HG03095 (cell line): Measurements from ENCODE around the gene ZPBP.

Experiments
- ATAC-seq: cut with Tn5 transposase; IDR thresholded peaks from one replicate; pipeline ENCODE4 v1.9.1; 2021; ENCODE audit warnings: moderate library complexity; ENCODE audit not compliant: unreplicated experiment

The ZPBP gene

GRCh38 chr7:50092579-50093491, at the start of gene ZPBP:
Gene ZPBP, minus strand, starts transcription at chr7:50093246. Its CDS starts 52 bp downstream, at chr7:50093194.
- peak; percentile 69 for ATAC-seq

GRCh38 chr7:50142425-50143017, 49.5 kb upstream of the ZPBP start:
- ATAC-seq = no peak

- no peak for ATAC-seq
Measured at GRCh38 chr7:50141854-50142253, 48.8 kb upstream of the ZPBP start.

- no peak for ATAC-seq
Measured at GRCh38 chr7:50141131-50141530, 48.1 kb upstream of the ZPBP start.

GRCh38 chr7:50140688-50141087, 47.6 kb upstream of the ZPBP start:
- no peak for ATAC-seq

GRCh38 chr7:50138101-50138500, 45.1 kb upstream of the ZPBP start:
- ATAC-seq = no peak

GRCh38 chr7:50125766-50126165, 32.7 kb upstream of the ZPBP start:
- ATAC-seq = no peak

GRCh38 chr7:50121286-50121685, 28.2 kb upstream of the ZPBP start:
- peak; percentile 85 for ATAC-seq

GRCh38 chr7:50119815-50120637, 27.0 kb upstream of the ZPBP start:
- peak; percentile 70 for ATAC-seq

- ATAC-seq = no peak
Measured at GRCh38 chr7:50112250-50112649, 19.2 kb upstream of the ZPBP start.

GRCh38 chr7:50101873-50102272, 8.8 kb upstream of the ZPBP start:
- ATAC-seq = no peak

- no peak for ATAC-seq
Measured at GRCh38 chr7:50095634-50096033, 2.6 kb upstream of the ZPBP start.

GRCh38 chr7:50088463-50089129, 4.5 kb downstream of the ZPBP start:
- no peak for ATAC-seq

- ATAC-seq = no peak
Measured at GRCh38 chr7:50085344-50085743, 7.7 kb downstream of the ZPBP start.

GRCh38 chr7:50073093-50073492, 20.0 kb downstream of the ZPBP start:
- no peak for ATAC-seq

GRCh38 chr7:50069613-50070012, 23.4 kb downstream of the ZPBP start:
- ATAC-seq = peak; percentile 71

GRCh38 chr7:50068850-50069551, 24.0 kb downstream of the ZPBP start:
- ATAC-seq = peak; percentile 66

GRCh38 chr7:50068026-50068425, 25.0 kb downstream of the ZPBP start:
- no peak for ATAC-seq

- ATAC-seq = no peak
Measured at GRCh38 chr7:50062951-50063350, 30.1 kb downstream of the ZPBP start.

GRCh38 chr7:50056131-50056530, 36.9 kb downstream of the ZPBP start:
- ATAC-seq = no peak
